AG08395 (cell line): Measurements from ENCODE around the gene GSTM4.
"Not testable (repeated sequence)": the region's sequence is repeated elsewhere in the genome, so short reads cannot be mapped to it uniquely, and the experiment has no call there.

Experiments
- DNase-seq: peaks from one replicate; pipeline ENCODE4 v3.0.0; 2012; ENCODE audit warnings: mixed read lengths, low spot score

Gene GSTM4

GRCh38 chr1:109639063-109639840 lies 16.6 kb upstream of the GSTM4 start:
- DNase-seq: no peak

GRCh38 chr1:109639841-109640184 lies 16.1 kb upstream of the GSTM4 start:
- DNase-seq: no peak

GRCh38 chr1:109640285-109640865 lies 15.5 kb upstream of the GSTM4 start:
- DNase-seq: peak; percentile 68

GRCh38 chr1:109641078-109641740 lies 14.7 kb upstream of the GSTM4 start:
- no peak for DNase-seq

- no peak for DNase-seq
These were observed 14.0 kb upstream of the GSTM4 start for GRCh38 chr1:109641861-109642260.

GRCh38 chr1:109642626-109643025 lies 13.3 kb upstream of the GSTM4 start:
- DNase-seq: no peak

GRCh38 chr1:109643385-109644230 lies 12.3 kb upstream of the GSTM4 start:
- peak; percentile 74 for DNase-seq

GRCh38 chr1:109644670-109645069 lies 11.2 kb upstream of the GSTM4 start:
- DNase-seq: no peak

GRCh38 chr1:109649491-109649914 lies 6.4 kb upstream of the GSTM4 start:
- peak; percentile 35 for DNase-seq

GRCh38 chr1:109650609-109651008 lies 5.3 kb upstream of the GSTM4 start:
- no peak for DNase-seq

- no peak for DNase-seq
These were observed 3.5 kb upstream of the GSTM4 start for GRCh38 chr1:109652402-109652801.

- DNase-seq: no peak
These were observed 2.6 kb upstream of the GSTM4 start for GRCh38 chr1:109653306-109653705.

- DNase-seq: no peak
These were observed 1.4 kb upstream of the GSTM4 start for GRCh38 chr1:109654519-109654918.

- no peak for DNase-seq
These were observed 1.5 kb downstream of the GSTM4 start for GRCh38 chr1:109657395-109657794.

GRCh38 chr1:109657970-109658369 lies 2.1 kb downstream of the GSTM4 start:
- DNase-seq: no peak

GRCh38 chr1:109658533-109659042 lies 2.7 kb downstream of the GSTM4 start:
- DNase-seq: no peak

- no peak for DNase-seq
These were observed 3.2 kb downstream of the GSTM4 start for GRCh38 chr1:109659145-109659544.

- DNase-seq: no peak
These were observed 4.2 kb downstream of the GSTM4 start for GRCh38 chr1:109659997-109660690.

GRCh38 chr1:109660691-109661026 lies 4.8 kb downstream of the GSTM4 start:
- not testable (repeated sequence) for DNase-seq

GRCh38 chr1:109661391-109661790 lies 5.5 kb downstream of the GSTM4 start:
- no peak for DNase-seq

- no peak for DNase-seq
These were observed 8.8 kb downstream of the GSTM4 start for GRCh38 chr1:109664671-109665070.
